GM23338 (cell line): ENCODE data around the gene SIGLEC6. TPM values are rescaled to one million over a fixed set of nuclear protein-coding genes. Genes with fewer than 3 reads are reported as not detected.

Source experiments
- ATAC-seq: fragments of 200-7000 bp; cut with Tn5 transposase; 3 replicates; pipeline ENCODE4 v1.9.1; 2020
- DNase-seq: peaks from one replicate; pipeline ENCODE4 v3.0.0-alpha.2; 2015; ENCODE audit warnings: low spot score
- H2AFZ ChIP-seq: fragments of 200-600 bp; sonication (generic); 2 replicates; pipeline ENCODE4 v1.8.0; 2016; ENCODE audit warnings: antibody characterized with exemption, mild to moderate bottlenecking, moderate library complexity
- H3F3A ChIP-seq: fragments of 200-600 bp; sonication (generic); replicated peaks from 2 replicates; pipeline ENCODE4 v1.8.0; 2017; ENCODE audit warnings: antibody characterized with exemption, mixed run types, low read depth
- H3K27ac ChIP-seq: fragments of 200-600 bp; sonication (generic); 2 replicates; pipeline ENCODE4 v1.6.1; 2016; ENCODE audit warnings: low read depth
- H3K27me3 ChIP-seq: fragments of 200-600 bp; sonication (generic); 2 replicates; pipeline ENCODE4 v1.8.0; 2016; ENCODE audit warnings: mild to moderate bottlenecking, mixed run types, moderate library complexity; ENCODE audit not compliant: insufficient read depth
- H3K36me3 ChIP-seq: fragments of 200-600 bp; sonication (generic); 2 replicates; pipeline ENCODE4 v1.8.0; 2016; ENCODE audit warnings: mild to moderate bottlenecking; ENCODE audit not compliant: insufficient read depth
- H3K4me1 ChIP-seq: fragments of 200-600 bp; sonication (generic); 2 replicates; pipeline ENCODE4 v1.8.0; 2016; ENCODE audit warnings: mild to moderate bottlenecking, moderate library complexity; ENCODE audit not compliant: insufficient read depth
- H3K4me2 ChIP-seq: fragments of 200-600 bp; sonication (generic); 2 replicates; pipeline ENCODE4 v1.7.1; 2017; ENCODE audit warnings: mixed run types
- H3K4me3 ChIP-seq: fragments of 200-600 bp; sonication (generic); 2 replicates; pipeline ENCODE4 v1.6.1; 2016; ENCODE audit warnings: mixed run types
- H3K79me2 ChIP-seq: fragments of 200-600 bp; sonication (generic); replicated peaks from 2 replicates; pipeline ENCODE4 v1.8.0; 2017; ENCODE audit warnings: mild to moderate bottlenecking; ENCODE audit not compliant: insufficient read depth
- H3K9me2 ChIP-seq: fragments of 200-600 bp; sonication (generic); 2 replicates; pipeline ENCODE4 v1.8.0; 2017; ENCODE audit not compliant: insufficient read depth
- H4K20me1 ChIP-seq: fragments of 200-600 bp; sonication (generic); replicated peaks from 2 replicates; pipeline ENCODE4 v1.8.0; 2017; ENCODE audit warnings: mild to moderate bottlenecking; ENCODE audit not compliant: insufficient read depth
- H3K27ac Mint-ChIP-seq: 2 replicates; pipeline ENCODE4 v1.8.0; 2020; ENCODE audit warnings: inconsistent platforms, mild to moderate bottlenecking, moderate library complexity, mixed read lengths
- H3K27me3 Mint-ChIP-seq: 3 replicates; pipeline ENCODE4 v1.8.0; 2022; ENCODE audit warnings: low read depth, mild to moderate bottlenecking, moderate library complexity, mixed read lengths, inconsistent platforms; ENCODE audit not compliant: insufficient read depth, poor library complexity
- H3K36me3 Mint-ChIP-seq: 3 replicates; pipeline ENCODE4 v1.8.0; 2021; ENCODE audit warnings: low read depth, mild to moderate bottlenecking, inconsistent platforms, moderate library complexity, mixed read lengths
- H3K4me1 Mint-ChIP-seq: 3 replicates; pipeline ENCODE4 v1.8.0; 2020; ENCODE audit warnings: mild to moderate bottlenecking, inconsistent platforms, mixed read lengths
- H3K4me3 Mint-ChIP-seq: 3 replicates; pipeline ENCODE4 v1.8.0; 2021; ENCODE audit warnings: moderate library complexity, mild to moderate bottlenecking, inconsistent platforms, mixed read lengths
- H3K9me3 Mint-ChIP-seq: 3 replicates; pipeline ENCODE4 v1.8.0; 2020; ENCODE audit warnings: moderate library complexity, mild to moderate bottlenecking, inconsistent platforms, mixed read lengths
- CREB1 ChIP-seq: fragments of 250-450 bp; sonication (Bioruptor Pico); IDR thresholded peaks from 2 replicates; pipeline ENCODE4 v1.5.0; 2020; ENCODE audit warnings: low read depth, mild to moderate bottlenecking, moderate library complexity
- CTCF ChIP-seq, 2 experiments: fragments of 200-600 bp in 1 of 2; sonication (generic) in 1 of 2; conservative IDR thresholded peaks; 2 replicates each; pipeline versions ENCODE4 v1.5.1 to v1.6.1; 2016 to 2017; ENCODE audit warnings: antibody characterized with exemption in 2 of 2, low read depth in 2 of 2, mild to moderate bottlenecking in 2 of 2, moderate library complexity in 1 of 2
- ETS1 ChIP-seq: IDR thresholded peaks from 2 replicates; pipeline ENCODE4 v1.6.1; 2016; ENCODE audit warnings: antibody characterized with exemption
- EZH2 ChIP-seq: fragments of 200-600 bp; sonication (generic); IDR thresholded peaks from one replicate; pipeline ENCODE4 v1.8.0; 2017; ENCODE audit warnings: antibody characterized with exemption, mild to moderate bottlenecking, low read depth; ENCODE audit not compliant: unreplicated experiment
- EZH2phosphoT487 ChIP-seq: fragments of 200-600 bp; sonication (generic); IDR thresholded peaks from one replicate; pipeline ENCODE4 v1.8.1; 2018; ENCODE audit warnings: antibody characterized with exemption; ENCODE audit not compliant: unreplicated experiment
- JUNB ChIP-seq: IDR thresholded peaks from one replicate; pipeline ENCODE4 v1.6.1; 2016; ENCODE audit warnings: antibody characterized with exemption; ENCODE audit not compliant: unreplicated experiment
- NANOG ChIP-seq: IDR thresholded peaks from 2 replicates; pipeline ENCODE4 v1.6.1; 2016; ENCODE audit warnings: antibody characterized with exemption, borderline replicate concordance
- POLR2AphosphoS5 ChIP-seq: IDR thresholded peaks from 2 replicates; pipeline ENCODE4 v1.6.1; 2016; ENCODE audit warnings: antibody characterized with exemption, low read depth
- REST ChIP-seq: IDR thresholded peaks from one replicate; pipeline ENCODE4 v1.6.1; 2018; ENCODE audit warnings: antibody characterized with exemption; ENCODE audit not compliant: unreplicated experiment
- STAT1 ChIP-seq: IDR thresholded peaks from one replicate; pipeline ENCODE4 v1.6.1; 2016; ENCODE audit warnings: antibody characterized with exemption; ENCODE audit not compliant: unreplicated experiment
- ZNF114 ChIP-seq: fragments of 250-450 bp; sonication (Bioruptor Pico); IDR thresholded peaks from 2 replicates; pipeline ENCODE4 v1.5.0; 2020; ENCODE audit warnings: mild to moderate bottlenecking, moderate library complexity
- ZNF331 ChIP-seq: fragments of 250-450 bp; sonication (Bioruptor Pico); IDR thresholded peaks from 2 replicates; pipeline ENCODE4 v1.5.0; 2020; ENCODE audit warnings: low read depth, mild to moderate bottlenecking, moderate library complexity
- ZNF462 ChIP-seq: fragments of 250-450 bp; sonication (Bioruptor Pico); IDR thresholded peaks from 2 replicates; pipeline ENCODE4 v1.5.0; 2020; ENCODE audit warnings: mild to moderate bottlenecking, moderate library complexity
- polyA plus RNA-seq: library from polyadenylated mRNA; unstranded; fragments of >200 nt; fragmentation: Nextera tagmentation; extraction: Ambion mirVana; gene quantifications from 2 replicates; pipeline ENCODE4 v1.2.1, GENCODE V29; 2016
- total RNA-seq: library from RNA; depleted of rRNA; stranded (reverse); fragments of >200 nt; shearing (Covaris generic); gene quantifications from 2 replicates; pipeline ENCODE4 v1.2.3, GENCODE V29; 2014

SIGLEC6 gene
- total and polyA plus RNA-seq, 2 experiments from 2014 or later, result 0.76 TPM; not detected in 1

- ATAC-seq, result no peak
- no peaks in the 10 kb centered on the region for H3K36me3 Mint-ChIP-seq
Measured at GRCh38 chr19:51470966-51471365, 60.5 kb downstream of the SIGLEC6 start.

More at GRCh38 chr19:51470966-51471365, 60.5 kb downstream of the SIGLEC6 start:
- H3F3A ChIP-seq, result no peaks in the 10 kb centered on the region
- TF ChIP-seq STAT1 (no peak), CTCF (conservative IDR thresholded peaks at IDR 0.05; ENCODE audit: low read depth in 2 of 2) (no peak), EZH2 (no peak), CREB1 (CRISPR knock-in tag) (no peak), ZNF462 (CRISPR knock-in tag) (no peak), ZNF331 (CRISPR knock-in tag) (no peak), JUNB (no peak), REST (no peak), EZH2phosphoT487 (no peak), ETS1 (no peak), NANOG (no peak), POLR2AphosphoS5 (no peak), ZNF114 (CRISPR knock-in tag) (no peak)
- H3K27me3 ChIP-seq, result peaks cover 9% of the 10 kb centered on the region; the same call in 1 of the 2 replicates
- H3K27ac Mint-ChIP-seq, result no peak overlapping the region
- peaks cover 11% of the 10 kb centered on the region for H3K27me3 Mint-ChIP-seq
- no peak overlapping the region for H3K4me3 ChIP-seq
- H3K27ac ChIP-seq, result no peak overlapping the region
- no peak for DNase-seq
- no peaks in the 10 kb centered on the region for H3K4me1 Mint-ChIP-seq
- H3K9me3 Mint-ChIP-seq, result peaks cover 38% of the 10 kb centered on the region
- no peak overlapping the region for H2AFZ ChIP-seq
- H3K79me2 ChIP-seq, result no peaks in the 10 kb centered on the region
- H3K36me3 ChIP-seq, result no peaks in the 10 kb centered on the region
- no peaks in the 10 kb centered on the region for H4K20me1 ChIP-seq
- no peak overlapping the region for H3K4me2 ChIP-seq
- H3K4me3 Mint-ChIP-seq, result no peak overlapping the region
- no peaks in the 10 kb centered on the region for H3K9me2 ChIP-seq
- no peaks in the 10 kb centered on the region for H3K4me1 ChIP-seq
